ENCODE data around the gene DYNC1H1.

DNA sequence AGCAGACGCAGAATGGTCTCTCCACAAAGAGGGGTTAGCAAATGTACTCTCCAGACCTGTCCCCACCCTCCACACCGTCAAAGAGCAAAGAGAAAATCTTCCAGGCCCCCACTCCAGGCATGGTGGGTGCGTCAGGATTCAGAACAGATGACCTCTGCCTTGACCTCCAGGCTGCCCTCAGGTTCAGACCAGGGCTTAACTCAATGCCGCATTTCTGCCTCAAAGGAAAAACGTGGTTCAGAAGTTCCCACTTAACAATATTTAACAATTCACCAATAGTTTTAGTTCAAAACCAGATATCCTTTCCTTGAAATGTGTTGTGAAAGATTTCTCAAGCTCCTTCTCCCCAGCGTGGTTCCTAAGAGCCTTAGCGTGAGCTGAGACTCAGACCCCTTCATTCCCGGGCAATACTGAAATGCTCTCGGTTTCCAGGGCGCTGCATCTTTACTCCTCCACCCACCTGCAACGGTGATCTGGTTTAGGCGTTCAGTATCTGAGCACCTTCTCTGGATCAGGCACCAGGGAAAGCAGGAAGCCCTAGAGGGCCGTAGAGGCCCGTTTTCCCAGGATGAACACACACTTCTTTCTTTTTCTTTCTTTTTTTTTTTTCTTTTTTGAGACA lies 99.5 kb downstream of the DYNC1H1 start:
- TF ChIP-seq, protein P1, sequence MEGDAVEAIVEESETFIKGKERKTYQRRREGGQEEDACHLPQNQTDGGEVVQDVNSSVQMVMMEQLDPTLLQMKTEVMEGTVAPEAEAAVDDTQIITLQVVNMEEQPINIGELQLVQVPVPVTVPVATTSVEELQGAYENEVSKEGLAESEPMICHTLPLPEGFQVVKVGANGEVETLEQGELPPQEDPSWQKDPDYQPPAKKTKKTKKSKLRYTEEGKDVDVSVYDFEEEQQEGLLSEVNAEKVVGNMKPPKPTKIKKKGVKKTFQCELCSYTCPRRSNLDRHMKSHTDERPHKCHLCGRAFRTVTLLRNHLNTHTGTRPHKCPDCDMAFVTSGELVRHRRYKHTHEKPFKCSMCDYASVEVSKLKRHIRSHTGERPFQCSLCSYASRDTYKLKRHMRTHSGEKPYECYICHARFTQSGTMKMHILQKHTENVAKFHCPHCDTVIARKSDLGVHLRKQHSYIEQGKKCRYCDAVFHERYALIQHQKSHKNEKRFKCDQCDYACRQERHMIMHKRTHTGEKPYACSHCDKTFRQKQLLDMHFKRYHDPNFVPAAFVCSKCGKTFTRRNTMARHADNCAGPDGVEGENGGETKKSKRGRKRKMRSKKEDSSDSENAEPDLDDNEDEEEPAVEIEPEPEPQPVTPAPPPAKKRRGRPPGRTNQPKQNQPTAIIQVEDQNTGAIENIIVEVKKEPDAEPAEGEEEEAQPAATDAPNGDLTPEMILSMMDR (IDR thresholded peaks at IDR 0.05 in 4 of 5, conservative IDR thresholded peaks at IDR 0.05 in 1 of 5): no peak
- no peak for TF ChIP-seq POLR2A (IDR thresholded peaks at IDR 0.05)
